ENCODE data around the gene ATP2C2.
A peak's percentile ranks its signal among the peaks of the same experiment; 100 is the strongest.

Gene ATP2C2

DNA sequence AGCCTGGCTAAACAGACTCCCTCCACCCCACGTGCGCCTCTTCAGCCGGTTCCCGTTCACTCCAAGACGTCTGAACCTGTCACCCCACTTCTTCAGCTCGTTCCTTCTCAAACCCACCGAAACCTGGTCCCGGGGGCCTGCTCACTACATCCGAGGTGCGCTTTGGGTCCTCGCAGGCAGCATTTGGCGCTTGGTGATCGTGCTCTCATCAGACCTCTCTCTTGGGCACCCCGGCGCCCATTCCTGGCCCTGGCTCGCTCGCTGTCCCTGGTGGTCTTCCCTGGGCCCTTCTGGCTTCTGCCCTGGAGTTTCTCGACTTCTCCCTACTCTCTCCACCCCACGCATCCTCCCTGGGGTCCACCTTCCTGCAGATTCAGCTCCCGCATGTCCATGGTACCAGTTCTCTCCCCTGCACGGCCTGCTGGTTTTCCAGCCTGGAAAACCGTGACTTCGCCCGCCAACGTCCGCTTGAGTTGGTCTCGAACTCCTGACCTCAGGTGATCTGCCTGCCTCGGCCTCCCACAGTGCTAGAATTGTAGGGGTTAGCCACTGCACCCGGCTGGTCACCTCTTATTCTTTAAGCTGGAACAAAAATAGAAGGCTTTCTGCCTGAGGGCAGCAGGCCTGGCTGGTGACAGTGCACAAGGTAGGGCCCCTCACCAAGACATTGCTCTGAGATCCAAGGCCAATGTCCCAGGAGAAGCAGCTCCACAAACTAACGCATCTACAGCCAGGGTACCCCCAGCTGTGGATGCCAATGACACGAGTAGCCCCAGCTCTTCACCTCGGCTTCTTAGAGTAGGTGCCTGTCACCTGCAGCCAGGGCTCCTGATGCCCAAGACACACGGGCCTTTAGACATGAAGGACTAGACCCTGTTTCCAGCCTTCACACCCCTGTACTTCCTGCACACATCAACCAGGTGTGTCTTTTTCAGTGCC lies 137.2 kb downstream of the ATP2C2 start:
- Histone ChIP-seq H3K4me3 (ENCODE audit: low read length) (peak overlapping the region; percentile 77), H3K4me1 (ENCODE audit: low read length) (0 out of 2 replicates have a peak, but pooled peaks cover 10% of the 10 kb centered on the region), H3K79me2 (ENCODE audit: low read length) (no peaks in the 10 kb centered on the region), H3F3A (ENCODE audit: insufficient read depth, low read length) (peaks cover 6% of the 10 kb centered on the region; the same call in 1 of the 2 replicates), H3K4me2 (ENCODE audit: low read depth, low read length) (peak overlapping the region; percentile 63), H3K9me3 (replicated peaks; ENCODE audit: insufficient read depth, low read length) (no peaks in the 10 kb centered on the region), H3K36me3 (replicated peaks; ENCODE audit: insufficient read depth, low read length) (no peaks in the 10 kb centered on the region), H3K9ac (ENCODE audit: low read length) (peak overlapping the region; percentile 55), H3K27ac (ENCODE audit: low read length) (peak overlapping the region; percentile 7; the same call in 1 of the 2 replicates), H3K9me2 (replicated peaks; ENCODE audit: insufficient read depth, low read length) (no peaks in the 10 kb centered on the region), H2AFZ (ENCODE audit: low read length) (peak overlapping the region; percentile 48; the same call in 1 of the 2 replicates), H3K27me3 (replicated peaks; ENCODE audit: insufficient read depth, low read length) (no peaks in the 10 kb centered on the region), H4K20me1 (ENCODE audit: insufficient read depth, low read length) (no peaks in the 10 kb centered on the region)
- no peak for DNase-seq
- TF ChIP-seq EZH2 (optimal IDR thresholded peaks at IDR 0.05; ENCODE audit: low read depth, low read length) (no peak), EZH2phosphoT487 (IDR thresholded peaks at IDR 0.05; ENCODE audit: low read length) (no peak)
- TF ChIP-seq, protein P1, sequence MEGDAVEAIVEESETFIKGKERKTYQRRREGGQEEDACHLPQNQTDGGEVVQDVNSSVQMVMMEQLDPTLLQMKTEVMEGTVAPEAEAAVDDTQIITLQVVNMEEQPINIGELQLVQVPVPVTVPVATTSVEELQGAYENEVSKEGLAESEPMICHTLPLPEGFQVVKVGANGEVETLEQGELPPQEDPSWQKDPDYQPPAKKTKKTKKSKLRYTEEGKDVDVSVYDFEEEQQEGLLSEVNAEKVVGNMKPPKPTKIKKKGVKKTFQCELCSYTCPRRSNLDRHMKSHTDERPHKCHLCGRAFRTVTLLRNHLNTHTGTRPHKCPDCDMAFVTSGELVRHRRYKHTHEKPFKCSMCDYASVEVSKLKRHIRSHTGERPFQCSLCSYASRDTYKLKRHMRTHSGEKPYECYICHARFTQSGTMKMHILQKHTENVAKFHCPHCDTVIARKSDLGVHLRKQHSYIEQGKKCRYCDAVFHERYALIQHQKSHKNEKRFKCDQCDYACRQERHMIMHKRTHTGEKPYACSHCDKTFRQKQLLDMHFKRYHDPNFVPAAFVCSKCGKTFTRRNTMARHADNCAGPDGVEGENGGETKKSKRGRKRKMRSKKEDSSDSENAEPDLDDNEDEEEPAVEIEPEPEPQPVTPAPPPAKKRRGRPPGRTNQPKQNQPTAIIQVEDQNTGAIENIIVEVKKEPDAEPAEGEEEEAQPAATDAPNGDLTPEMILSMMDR (IDR thresholded peaks at IDR 0.05; ENCODE audit: low read length) = no peak

DNA sequence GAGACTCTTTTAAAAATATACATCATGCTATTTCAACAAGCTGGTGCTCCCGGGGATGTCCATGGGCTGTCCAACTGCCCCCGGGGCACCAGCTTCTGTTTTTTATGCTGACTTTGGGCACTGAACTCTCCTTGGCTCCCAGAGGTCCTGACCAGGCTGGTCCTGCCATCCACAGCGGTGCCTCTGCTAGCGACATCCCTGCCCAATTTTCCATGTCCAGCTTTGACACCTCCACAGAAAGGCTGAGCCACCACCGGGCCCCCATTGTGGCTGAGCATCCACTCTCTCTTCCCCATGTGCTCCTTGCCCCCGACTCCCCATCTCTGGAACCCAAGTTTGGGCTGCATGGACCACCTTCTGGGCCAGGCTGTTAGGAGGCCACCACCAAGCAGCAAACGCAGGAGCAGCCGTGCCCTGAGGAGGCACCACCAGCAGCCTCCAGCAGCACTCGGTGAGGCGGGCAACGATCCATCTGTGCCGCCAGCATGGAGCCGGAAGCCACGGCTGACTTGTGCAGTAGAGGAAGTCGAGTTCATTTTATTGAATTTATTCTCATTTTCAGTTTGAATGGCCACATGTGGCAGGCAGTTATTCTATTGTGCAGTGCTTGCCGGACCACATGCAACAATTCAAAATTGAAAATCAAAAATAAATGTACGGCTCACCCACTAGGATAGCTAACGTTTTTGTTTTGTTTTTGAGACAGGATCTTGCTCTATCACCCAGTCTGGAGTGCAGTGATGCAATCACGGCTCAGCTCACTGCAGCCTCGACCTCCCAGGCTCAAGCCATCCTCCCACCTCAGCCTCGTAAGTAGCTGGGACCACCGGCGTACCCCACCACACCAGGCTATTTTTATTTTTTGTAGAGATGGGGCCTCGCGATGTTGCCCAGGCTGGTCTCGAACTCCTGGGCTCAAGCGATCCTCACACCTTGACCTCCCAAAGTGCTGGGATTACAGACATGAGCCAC lies 139.0 kb downstream of the ATP2C2 start:
- no peak for DNase-seq
- H3K4me2 ChIP-seq (ENCODE audit: low read depth, low read length) = no peak overlapping the region

GRCh38 chr16:84508502-84508901 lies 140.2 kb downstream of the ATP2C2 start:
- peaks cover 6% of the 10 kb centered on the region; the same call in 1 of the 2 replicates for H3F3A ChIP-seq (ENCODE audit: insufficient read depth, low read length)
- no peak overlapping the region for H3K27ac ChIP-seq (ENCODE audit: low read length)
- H3K9me2 ChIP-seq (replicated peaks; ENCODE audit: insufficient read depth, low read length) = no peaks in the 10 kb centered on the region
- H3K4me1 ChIP-seq (ENCODE audit: low read length) = 0 out of 2 replicates have a peak, but pooled peaks cover 10% of the 10 kb centered on the region
- H3K4me2 ChIP-seq (ENCODE audit: low read depth, low read length) = no peak overlapping the region
- no peaks in the 10 kb centered on the region for H3K27me3 ChIP-seq (replicated peaks; ENCODE audit: insufficient read depth, low read length)
- H3K9ac ChIP-seq (ENCODE audit: low read length) = no peak overlapping the region
- H4K20me1 ChIP-seq (ENCODE audit: insufficient read depth, low read length) = no peaks in the 10 kb centered on the region
- H3K36me3 ChIP-seq (replicated peaks; ENCODE audit: insufficient read depth, low read length) = no peaks in the 10 kb centered on the region
- H2AFZ ChIP-seq (ENCODE audit: low read length) = no peak overlapping the region
- H3K79me2 ChIP-seq (ENCODE audit: low read length) = no peaks in the 10 kb centered on the region
- H3K9me3 ChIP-seq (replicated peaks; ENCODE audit: insufficient read depth, low read length) = no peaks in the 10 kb centered on the region
- H3K4me3 ChIP-seq (ENCODE audit: low read length) = no peak overlapping the region
- no peak for TF ChIP-seq EZH2 (optimal IDR thresholded peaks at IDR 0.05; ENCODE audit: low read depth, low read length)
- TF ChIP-seq, protein P1 (IDR thresholded peaks at IDR 0.05; ENCODE audit: low read length) = no peak
- no peak for TF ChIP-seq EZH2phosphoT487 (IDR thresholded peaks at IDR 0.05; ENCODE audit: low read length)
- DNase-seq = no peak

More for the DNA sequence above, 139.0 kb downstream of the ATP2C2 start:
- no peaks in the 10 kb centered on the region for H3K9me2 ChIP-seq (replicated peaks; ENCODE audit: insufficient read depth, low read length)
- H3K27ac ChIP-seq (ENCODE audit: low read length) = no peak overlapping the region
- TF ChIP-seq, protein P1 (IDR thresholded peaks at IDR 0.05; ENCODE audit: low read length) = no peak
- TF ChIP-seq EZH2phosphoT487 (IDR thresholded peaks at IDR 0.05; ENCODE audit: low read length) (no peak), EZH2 (optimal IDR thresholded peaks at IDR 0.05; ENCODE audit: low read depth, low read length) (no peak)
- H3K9ac ChIP-seq (ENCODE audit: low read length) = no peak overlapping the region
- H3K4me1 ChIP-seq (ENCODE audit: low read length) = 0 out of 2 replicates have a peak, but pooled peaks cover 10% of the 10 kb centered on the region
- H3K9me3 ChIP-seq (replicated peaks; ENCODE audit: insufficient read depth, low read length) = no peaks in the 10 kb centered on the region
- H3K4me3 ChIP-seq (ENCODE audit: low read length) = no peak overlapping the region
- H3K36me3 ChIP-seq (replicated peaks; ENCODE audit: insufficient read depth, low read length) = no peaks in the 10 kb centered on the region
- no peaks in the 10 kb centered on the region for H3K79me2 ChIP-seq (ENCODE audit: low read length)
- H3K27me3 ChIP-seq (replicated peaks; ENCODE audit: insufficient read depth, low read length) = no peaks in the 10 kb centered on the region
- no peaks in the 10 kb centered on the region for H4K20me1 ChIP-seq (ENCODE audit: insufficient read depth, low read length)
- no peak overlapping the region for H2AFZ ChIP-seq (ENCODE audit: low read length)
- H3F3A ChIP-seq (ENCODE audit: insufficient read depth, low read length) = peaks cover 6% of the 10 kb centered on the region; the same call in 1 of the 2 replicates
